ENCODE measurements around the gene ESYT2. TPM values are rescaled to one million over a fixed set of nuclear protein-coding genes. Genes with fewer than 3 reads are reported as not detected.

Gene ESYT2
- total and polyA plus RNA-seq, 9 of the 15 experiments (the other 6 are each of a cell fraction or from before 2014, with no cell fraction given) = 5.8 to 86.9 (median 64.7) TPM

DNA sequence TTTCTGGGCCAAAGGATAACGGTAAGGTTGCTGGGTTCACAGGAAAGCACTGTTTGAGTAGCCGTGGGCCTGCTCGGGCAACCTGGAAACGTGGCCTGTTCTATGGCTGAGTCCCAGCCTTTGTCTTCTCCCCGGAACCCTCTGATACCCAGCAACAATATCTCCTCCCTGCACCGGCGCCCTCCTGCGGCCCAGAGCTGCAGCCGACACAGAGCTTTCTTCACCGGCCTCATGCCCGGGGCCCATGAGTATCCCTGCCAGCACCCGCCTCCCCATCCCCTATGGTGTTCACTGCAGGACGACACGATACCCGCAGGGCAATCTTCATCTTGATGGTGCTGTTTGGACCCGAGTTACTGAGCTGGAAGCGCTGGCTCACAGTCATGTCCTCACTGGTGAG lies 86.1 kb downstream of the ESYT2 start:
- FAIRE-seq = no peak
- Histone ChIP-seq H3K9ac (ENCODE audit: insufficient read depth in 1 of 2, low read depth in 2 of 2, low read length in 2 of 2) (peak overlapping the region in 1 of 2 experiments; percentile 29; a peak in 1 of 4 replicates), H2AFZ (ENCODE audit: low read depth, low read length) (no peak overlapping the region), H3K4me2 (ENCODE audit: insufficient read depth, low read length) (no peak overlapping the region), H3K27me3 (ENCODE audit: control insufficient read depth in 2 of 2, insufficient read depth in 2 of 2, low read length in 2 of 2) (no peaks in the 10 kb centered on the region), H3K36me3 (ENCODE audit: control insufficient read depth, insufficient read depth, low read length) (peaks cover 92% of the 10 kb centered on the region), H3K79me2 (ENCODE audit: control insufficient read depth, insufficient read depth, low read length) (no peaks in the 10 kb centered on the region), H4K20me1 (replicated peaks; ENCODE audit: control insufficient read depth, insufficient read depth, low read length) (no peaks in the 10 kb centered on the region), H3K9me3 (replicated peaks; ENCODE audit: control insufficient read depth, insufficient read depth, low read depth, low read length) (no peaks in the 10 kb centered on the region), H3K4me3 (no peak overlapping the region), H3K4me1 (replicated peaks in 1 of 2; ENCODE audit: control insufficient read depth in 2 of 2, insufficient read depth in 2 of 2, low read length in 2 of 2) (peaks cover 22 to 30% of the 10 kb centered on the region in 2 experiments; a peak in 4 of 5 replicates), H3K9me1 (ENCODE audit: control insufficient read depth, insufficient read depth, low read length) (no peaks in the 10 kb centered on the region), H3K27ac (ENCODE audit: extremely low read depth, low read depth, low read length) (no peak overlapping the region)
- ATAC-seq = no peak
- TF ChIP-seq, protein P1, sequence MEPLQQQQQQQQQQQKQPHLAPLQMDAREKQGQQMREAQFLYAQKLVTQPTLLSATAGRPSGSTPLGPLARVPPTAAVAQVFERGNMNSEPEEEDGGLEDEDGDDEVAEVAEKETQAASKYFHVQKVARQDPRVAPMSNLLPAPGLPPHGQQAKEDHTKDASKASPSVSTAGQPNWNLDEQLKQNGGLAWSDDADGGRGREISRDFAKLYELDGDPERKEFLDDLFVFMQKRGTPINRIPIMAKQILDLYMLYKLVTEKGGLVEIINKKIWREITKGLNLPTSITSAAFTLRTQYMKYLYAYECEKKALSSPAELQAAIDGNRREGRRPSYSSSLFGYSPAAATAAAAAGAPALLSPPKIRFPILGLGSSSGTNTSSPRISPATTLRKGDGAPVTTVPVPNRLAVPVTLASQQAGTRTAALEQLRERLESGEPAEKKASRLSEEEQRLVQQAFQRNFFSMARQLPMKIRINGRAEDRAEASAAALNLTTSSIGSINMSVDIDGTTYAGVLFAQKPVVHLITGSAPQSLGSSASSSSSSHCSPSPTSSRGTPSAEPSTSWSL (CRISPR knock-in tag; IDR thresholded peaks at IDR 0.05; ENCODE audit: borderline replicate concordance) = no peak
- 0 out of 2 replicates have a peak, but pooled peaks have one; percentile 27 for TF ChIP-seq POLR2G (IDR thresholded peaks at IDR 0.05; ENCODE audit: low read depth, low read length)
- ChIA-PET POLR2A (interaction anchor here (0.5 to 3.5 kb wide), 3 partner anchors 9 to 128 kb away, joined by 3 to 22 read pairs (median 3); no protein-coding TSS in a partner anchor), CTCF (ENCODE audit: low intra/inter-chr PET ratio) (no interaction called here)
- intact Hi-C loops (cut with micrococcal nuclease) (loop anchor here (5.0 kb wide), 1 partner anchor 41 kb away; the partner anchor contains the start of gene NCAPG2), in situ Hi-C loops (cut with MboI) (no loop called here)
- DNase-seq (ENCODE audit: extremely low read depth in 1 of 4, low spot score in 3 of 4) = no peak
- WGBS (ENCODE audit: insufficient coverage, low coverage, missing lambda C conversion rate) = 93% methylated on average over 17 of the region's 17 CpGs
- no TSS peak for BruUV-seq (replicated peaks)

All from K562 (cell line).